Measurements from ENCODE around the gene ZP1. TPM values are rescaled to one million over a fixed set of nuclear protein-coding genes. Genes with fewer than 3 reads are reported as not detected.

The ZP1 gene
- polyA plus RNA-seq, 3 donors: 0.12 to 0.32 TPM; not detected in 1

- DNase-seq (ENCODE audit: extremely low read depth in 1 of 11, low read depth in 9 of 11, low spot score in 4 of 11): no peak
Measured at GRCh38 chr11:60872961-60873524, 5.7 kb downstream of the ZP1 start.

- DNase-seq (ENCODE audit: extremely low read depth in 1 of 11, low read depth in 9 of 11, low spot score in 4 of 11): no peak
Measured at GRCh38 chr11:60873533-60873932, 6.2 kb downstream of the ZP1 start.

- no peak for DNase-seq (ENCODE audit: extremely low read depth in 1 of 11, low read depth in 9 of 11, low spot score in 4 of 11)
Measured at GRCh38 chr11:60874421-60875365, 7.4 kb downstream of the ZP1 start.

GRCh38 chr11:60875366-60876167 is 8.2 kb downstream of the ZP1 start:
- DNase-seq (ENCODE audit: extremely low read depth in 1 of 11, low read depth in 9 of 11, low spot score in 4 of 11): no peak

- DNase-seq (ENCODE audit: extremely low read depth in 1 of 11, low read depth in 9 of 11, low spot score in 4 of 11): no peak
Measured at GRCh38 chr11:60876168-60876485, 8.8 kb downstream of the ZP1 start.

- no peak for DNase-seq (ENCODE audit: extremely low read depth in 1 of 11, low read depth in 9 of 11, low spot score in 4 of 11)
Measured at GRCh38 chr11:60878245-60879101, 11.1 kb downstream of the ZP1 start.

- DNase-seq (ENCODE audit: extremely low read depth in 1 of 11, low read depth in 9 of 11, low spot score in 4 of 11): no peak
Measured at GRCh38 chr11:60879104-60879503, 11.8 kb downstream of the ZP1 start.

- DNase-seq (ENCODE audit: extremely low read depth in 1 of 11, low read depth in 9 of 11, low spot score in 4 of 11): no peak
Measured at GRCh38 chr11:60879971-60880588, 12.7 kb downstream of the ZP1 start.

- DNase-seq (ENCODE audit: extremely low read depth in 1 of 11, low read depth in 9 of 11, low spot score in 4 of 11): no peak
Measured at GRCh38 chr11:60880643-60881282, 13.4 kb downstream of the ZP1 start.

GRCh38 chr11:60887556-60887955 is 20.2 kb downstream of the ZP1 start:
- DNase-seq (ENCODE audit: extremely low read depth in 1 of 11, low read depth in 9 of 11, low spot score in 4 of 11): no peak

- DNase-seq (ENCODE audit: extremely low read depth in 1 of 11, low read depth in 9 of 11, low spot score in 4 of 11): no peak
Measured at GRCh38 chr11:60889869-60890311, 22.5 kb downstream of the ZP1 start.

GRCh38 chr11:60890696-60891095 is 23.4 kb downstream of the ZP1 start:
- no peak for DNase-seq (ENCODE audit: extremely low read depth in 1 of 11, low read depth in 9 of 11, low spot score in 4 of 11)

GRCh38 chr11:60891103-60891741 is 23.9 kb downstream of the ZP1 start:
- no peak for DNase-seq (ENCODE audit: extremely low read depth in 1 of 11, low read depth in 9 of 11, low spot score in 4 of 11)

GRCh38 chr11:60895687-60896086 is 28.3 kb downstream of the ZP1 start:
- no peak for DNase-seq (ENCODE audit: extremely low read depth in 1 of 11, low read depth in 9 of 11, low spot score in 4 of 11)

GRCh38 chr11:60897496-60897895 is 30.2 kb downstream of the ZP1 start:
- DNase-seq (ENCODE audit: extremely low read depth in 1 of 11, low read depth in 9 of 11, low spot score in 4 of 11): no peak

- DNase-seq (ENCODE audit: extremely low read depth in 1 of 11, low read depth in 9 of 11, low spot score in 4 of 11): peak in 1 of 11 donors; percentile 44
Measured at GRCh38 chr11:60899046-60899936, 31.9 kb downstream of the ZP1 start.

- DNase-seq (ENCODE audit: extremely low read depth in 1 of 11, low read depth in 9 of 11, low spot score in 4 of 11): no peak
Measured at GRCh38 chr11:60899977-60900376, 32.6 kb downstream of the ZP1 start.
